CD4-positive, alpha-beta T cell treated with Interleukin-15 for 4 hours (primary cell): ENCODE measurements around the gene FARS2.

Experiments
- DNase-seq: peaks from one replicate; pipeline ENCODE4 v3.0.0-alpha.2; 2020; ENCODE audit warnings: low spot score

FARS2 gene

GRCh38 chr6:5587648-5588047 lies 326.3 kb downstream of the FARS2 start:
- DNase-seq: no peak

DNA sequence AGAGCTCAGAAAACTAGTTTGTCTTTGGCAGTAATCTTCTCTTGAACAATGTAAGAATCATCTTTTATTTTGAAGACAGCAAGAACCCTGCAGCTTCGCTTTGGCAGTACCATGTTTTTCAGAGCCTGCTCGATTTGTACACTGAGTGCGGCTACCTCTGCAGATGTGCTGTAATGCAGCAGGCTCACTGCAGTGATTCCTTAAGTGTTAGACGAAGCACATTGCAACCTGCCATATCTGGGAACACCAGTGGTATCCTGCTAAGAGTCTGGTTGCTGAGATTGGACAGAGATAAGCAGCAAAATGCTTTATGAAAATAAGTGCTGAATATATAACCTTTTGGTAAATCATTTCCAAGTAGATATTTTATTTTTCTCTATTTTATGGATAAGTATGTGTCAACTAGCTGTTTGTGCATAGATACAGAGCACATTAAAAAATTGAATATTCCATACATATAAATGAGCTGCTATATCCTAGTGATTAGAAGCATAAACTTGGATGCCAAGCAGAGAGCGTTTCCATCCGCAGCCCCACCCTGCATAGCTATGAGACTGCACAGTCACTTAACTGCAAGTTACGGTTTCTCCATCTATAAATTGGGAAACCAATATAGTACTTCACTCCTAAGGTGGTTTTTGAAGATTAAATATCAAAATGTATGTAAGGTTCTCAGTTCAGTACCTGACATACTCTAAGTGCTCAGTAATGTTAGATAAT lies 328.3 kb downstream of the FARS2 start:
- no peak for DNase-seq

DNA sequence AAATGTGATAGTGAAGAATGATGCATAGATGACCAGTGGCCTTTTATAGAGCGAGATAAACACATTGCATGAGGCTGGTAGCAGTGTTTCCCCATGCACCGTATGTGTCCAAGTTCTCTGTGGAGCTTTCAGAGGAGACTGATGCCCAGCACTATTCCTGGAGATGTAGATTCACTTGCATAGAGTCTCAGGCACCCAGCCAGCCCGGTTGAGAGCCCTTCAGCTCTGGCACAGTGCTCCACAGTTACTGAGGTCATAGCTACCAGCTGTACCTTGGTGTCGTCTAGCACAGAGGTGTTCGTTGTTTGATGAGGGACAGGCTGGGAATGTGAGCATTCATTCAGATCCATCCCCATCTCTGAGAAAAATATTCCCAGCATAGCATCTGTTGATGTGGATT lies 328.9 kb downstream of the FARS2 start:
- no peak for DNase-seq

GRCh38 chr6:5592886-5593519 lies 331.7 kb downstream of the FARS2 start:
- DNase-seq: no peak

DNA sequence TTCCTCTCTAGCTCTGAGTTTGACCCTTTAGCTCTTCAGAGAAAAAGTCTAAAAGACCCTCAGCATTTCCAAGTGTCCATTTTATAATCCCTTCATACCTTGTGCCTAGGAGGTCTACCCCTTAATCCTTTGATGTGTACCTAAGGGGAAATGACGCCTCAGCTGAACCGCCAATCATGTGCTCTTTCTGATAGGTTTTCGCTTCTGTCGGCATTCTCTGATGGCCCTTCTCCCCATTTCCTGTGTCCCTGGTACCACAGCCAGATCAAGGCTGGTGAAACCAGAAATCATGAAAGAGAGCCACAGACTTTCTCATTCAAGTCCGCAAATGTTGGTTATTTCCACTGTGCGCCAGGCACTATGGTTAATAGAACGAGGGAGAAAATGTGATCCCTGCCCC lies 333.9 kb downstream of the FARS2 start:
- no peak for DNase-seq

DNA sequence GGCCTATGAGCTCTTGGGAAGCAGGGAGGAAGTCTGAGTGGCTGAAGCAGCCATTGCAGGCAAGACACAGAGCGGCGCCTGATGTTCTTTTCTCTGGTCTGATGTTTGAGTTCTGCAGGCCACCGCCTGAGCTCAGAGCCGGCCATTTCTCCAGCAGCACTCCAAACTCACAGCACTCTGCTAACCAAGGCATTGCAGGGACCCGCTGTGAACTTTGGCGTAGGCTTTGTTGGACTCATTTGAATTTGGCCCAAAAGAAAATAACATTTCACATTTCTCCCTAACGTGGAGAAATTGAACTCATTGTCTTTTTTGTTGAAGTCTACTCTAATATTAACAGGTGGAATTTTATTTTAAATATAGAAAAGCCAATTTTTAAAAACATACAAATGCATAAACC lies 336.1 kb downstream of the FARS2 start:
- DNase-seq: no peak

GRCh38 chr6:5598123-5598522 lies 336.8 kb downstream of the FARS2 start:
- DNase-seq: no peak

- no peak for DNase-seq
These were observed 337.8 kb downstream of the FARS2 start for GRCh38 chr6:5599127-5599526.

DNA sequence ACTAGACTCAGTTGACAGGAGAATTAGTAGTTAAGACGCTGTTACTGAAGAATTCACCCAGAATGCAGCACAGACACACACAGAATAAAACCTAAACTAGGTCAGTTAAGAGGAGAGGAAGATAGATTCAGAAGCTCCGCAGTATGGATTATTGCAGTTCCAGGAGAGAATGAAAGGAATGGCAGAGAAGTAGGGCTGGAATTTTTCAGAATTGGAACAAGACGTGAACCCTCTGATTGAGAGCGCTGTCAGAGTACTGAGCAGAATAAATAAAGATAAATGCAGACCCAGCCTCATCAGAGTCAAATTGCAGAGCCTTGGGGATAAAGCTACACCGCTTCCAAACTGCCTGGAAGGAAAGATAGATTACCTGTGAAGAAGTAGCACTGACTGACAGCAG lies 344.6 kb downstream of the FARS2 start:
- DNase-seq: no peak

DNA sequence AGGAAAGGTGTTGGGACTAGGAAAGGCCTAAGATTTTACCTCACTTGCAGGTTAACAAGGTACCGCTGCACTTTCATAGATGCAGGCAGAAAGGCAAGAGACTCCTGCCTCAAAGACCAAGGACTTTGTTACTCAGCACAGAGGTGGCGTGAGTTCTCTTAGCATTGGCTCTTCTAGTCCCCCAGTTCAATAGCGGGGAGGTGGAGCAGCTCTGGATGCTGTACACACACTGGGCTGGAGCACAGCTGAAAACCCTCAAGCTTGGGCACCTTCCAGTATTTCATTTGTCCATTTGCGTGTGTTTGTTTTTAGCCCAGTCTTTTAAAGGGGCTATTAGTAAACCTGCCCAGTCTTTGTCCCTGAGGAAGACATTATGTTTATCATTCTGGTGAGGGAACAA lies 345.2 kb downstream of the FARS2 start:
- DNase-seq: no peak

- no peak for DNase-seq
These were observed 349.3 kb downstream of the FARS2 start for GRCh38 chr6:5610640-5611039.

DNA sequence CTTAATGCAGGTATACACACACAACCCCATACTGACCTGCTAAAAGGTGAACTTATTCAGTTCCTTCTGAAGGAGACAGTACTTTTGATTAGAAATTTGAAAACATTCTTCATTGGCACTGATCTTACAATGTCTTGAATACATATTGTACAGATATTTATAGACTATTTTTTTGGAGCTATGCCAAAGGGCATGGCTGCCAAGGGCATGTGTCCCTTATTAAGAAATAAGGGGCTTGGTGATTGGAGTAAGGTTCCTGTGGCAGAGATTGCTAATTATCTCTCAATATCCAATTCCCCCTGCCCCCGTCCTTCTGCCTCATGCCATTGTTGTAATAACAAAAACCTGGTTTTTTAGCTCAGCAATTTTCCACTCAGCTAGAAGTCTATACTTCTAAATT lies 355.9 kb downstream of the FARS2 start:
- no peak for DNase-seq

GRCh38 chr6:5619249-5619648 lies 357.9 kb downstream of the FARS2 start:
- peak; percentile 28 for DNase-seq

DNA sequence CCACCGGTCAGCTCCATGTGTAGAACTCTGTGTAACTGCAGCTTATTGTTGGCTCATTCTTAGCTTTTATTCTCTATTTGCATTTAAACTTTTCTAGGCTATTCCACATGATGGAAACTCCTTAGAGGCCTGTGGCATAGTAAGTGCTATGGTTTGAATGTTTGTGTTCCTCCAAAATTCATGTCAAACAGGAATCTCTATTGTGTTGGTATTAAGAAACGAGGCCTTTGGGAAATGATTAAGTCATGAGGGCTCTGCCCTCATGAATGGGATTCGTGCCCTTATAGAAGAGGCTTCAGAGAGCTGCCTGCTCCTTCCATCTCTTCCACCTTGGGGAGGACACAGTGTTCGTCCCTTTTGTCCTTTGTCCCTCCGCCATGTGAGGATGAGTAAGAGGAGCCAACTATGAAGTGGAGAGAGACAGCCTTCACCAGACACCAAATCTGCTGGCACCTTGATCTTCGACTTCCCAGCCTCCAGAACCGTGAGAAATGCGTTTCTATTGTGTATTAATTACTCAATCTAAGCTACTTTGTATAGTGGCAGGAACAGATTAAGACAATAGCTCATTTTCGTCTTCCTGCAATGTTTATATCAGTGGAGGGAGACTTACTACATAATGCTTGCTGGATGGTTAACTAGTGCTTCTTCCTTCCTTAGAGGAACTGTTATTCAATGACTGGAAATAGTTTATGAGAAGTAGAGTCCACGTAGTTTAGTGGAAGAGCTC lies 361.1 kb downstream of the FARS2 start:
- no peak for DNase-seq

DNA sequence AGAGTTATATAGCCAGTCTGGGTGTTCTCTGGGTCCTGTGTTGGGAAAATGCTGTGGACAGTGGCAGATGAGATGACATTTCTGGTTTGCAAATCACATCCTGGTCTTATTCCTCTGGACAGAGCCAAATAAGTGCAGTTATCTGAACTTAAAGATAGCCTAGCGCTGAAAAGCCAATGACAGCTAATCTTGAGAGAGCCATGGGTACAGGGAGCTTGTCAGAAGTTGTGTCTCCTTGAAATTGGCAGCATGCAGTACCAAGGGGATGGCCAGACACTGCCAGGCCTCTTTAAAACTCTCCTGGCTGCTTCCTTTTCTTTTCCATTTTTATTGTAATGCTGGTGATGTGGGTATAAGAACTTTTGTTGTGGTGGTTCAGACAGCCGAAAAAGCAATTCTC lies 362.5 kb downstream of the FARS2 start:
- no peak for DNase-seq

- DNase-seq: no peak
These were observed 362.9 kb downstream of the FARS2 start for GRCh38 chr6:5624256-5624655.

DNA sequence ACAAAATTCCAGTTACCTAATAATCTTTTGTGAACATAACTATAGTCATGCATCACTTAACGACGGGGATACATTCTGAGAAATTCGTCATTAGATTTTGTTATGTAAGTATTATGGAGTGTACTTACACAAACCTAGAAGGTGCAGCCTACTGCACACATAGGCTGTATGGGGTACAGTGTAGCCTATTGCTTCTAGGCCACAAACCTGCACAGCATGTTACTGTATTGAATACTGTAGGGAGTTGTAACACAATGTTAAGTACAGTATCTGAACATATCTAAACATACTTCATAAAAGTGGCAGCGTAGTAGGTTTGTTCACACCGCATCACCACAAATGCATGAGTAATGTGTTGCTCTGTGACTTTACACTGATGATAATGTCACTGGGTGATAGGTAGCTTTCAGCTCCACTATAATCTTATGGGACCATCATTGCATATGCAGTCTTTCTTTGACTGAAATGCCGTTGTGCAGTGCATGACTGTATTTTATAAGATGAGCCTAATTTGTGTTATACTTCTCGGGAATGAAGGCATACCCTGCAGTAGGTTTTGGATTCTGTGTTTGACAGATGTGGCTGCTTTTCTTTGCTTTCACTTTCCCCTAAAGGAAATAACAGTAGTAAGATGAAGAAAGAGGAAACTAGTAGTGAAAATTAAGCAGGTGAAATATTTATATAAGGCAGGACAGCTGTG lies 365.6 kb downstream of the FARS2 start:
- peak; percentile 13 for DNase-seq

DNA sequence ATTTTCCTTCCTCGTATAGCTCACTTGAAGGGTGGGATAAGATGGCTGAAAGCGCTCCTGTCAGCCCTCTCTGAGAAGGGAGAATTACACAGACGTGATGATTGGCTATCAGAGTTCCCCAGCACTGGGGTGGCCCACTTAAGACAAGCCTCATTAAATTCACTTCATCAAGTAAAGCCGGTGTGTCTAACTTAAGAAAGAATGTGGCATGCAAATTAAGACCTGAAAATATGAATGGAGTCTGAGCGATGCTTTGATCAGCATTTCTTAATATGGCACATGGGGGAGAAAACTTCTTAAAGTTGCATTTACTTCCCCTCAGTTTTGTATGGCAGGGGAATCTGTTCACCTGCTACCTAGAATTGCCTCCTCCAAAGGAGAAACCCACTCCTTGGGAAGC lies 369.3 kb downstream of the FARS2 start:
- no peak for DNase-seq

DNA sequence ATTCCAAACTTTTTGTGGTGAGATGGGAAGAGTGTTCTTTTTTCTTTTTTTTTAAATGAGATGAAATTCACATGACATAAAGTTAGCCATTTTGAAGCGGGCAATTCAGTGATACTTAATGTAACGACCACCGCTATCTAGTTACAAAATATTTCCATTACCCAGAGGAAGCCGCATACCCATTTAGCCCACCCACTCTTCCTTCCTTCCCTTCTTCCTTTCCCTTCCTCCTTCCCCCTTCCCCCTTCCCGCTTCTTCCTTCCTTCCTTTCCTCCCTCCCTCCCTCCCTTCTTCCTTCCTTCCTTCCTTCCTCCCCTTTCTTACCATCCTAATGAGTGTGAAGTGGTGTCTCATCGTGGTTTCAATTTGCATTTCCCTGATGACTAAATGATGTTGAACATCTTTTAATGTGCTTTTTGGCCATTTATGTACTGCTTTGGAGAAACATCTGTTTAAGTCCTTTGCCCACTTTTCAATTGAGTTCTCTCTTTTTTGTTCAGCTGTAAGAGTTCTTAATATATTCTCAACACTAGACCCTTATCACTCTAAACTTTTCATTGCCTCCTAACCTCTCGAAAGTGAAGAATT lies 371.1 kb downstream of the FARS2 start:
- no peak for DNase-seq

GRCh38 chr6:5634525-5634924 lies 373.2 kb downstream of the FARS2 start:
- DNase-seq: no peak

DNA sequence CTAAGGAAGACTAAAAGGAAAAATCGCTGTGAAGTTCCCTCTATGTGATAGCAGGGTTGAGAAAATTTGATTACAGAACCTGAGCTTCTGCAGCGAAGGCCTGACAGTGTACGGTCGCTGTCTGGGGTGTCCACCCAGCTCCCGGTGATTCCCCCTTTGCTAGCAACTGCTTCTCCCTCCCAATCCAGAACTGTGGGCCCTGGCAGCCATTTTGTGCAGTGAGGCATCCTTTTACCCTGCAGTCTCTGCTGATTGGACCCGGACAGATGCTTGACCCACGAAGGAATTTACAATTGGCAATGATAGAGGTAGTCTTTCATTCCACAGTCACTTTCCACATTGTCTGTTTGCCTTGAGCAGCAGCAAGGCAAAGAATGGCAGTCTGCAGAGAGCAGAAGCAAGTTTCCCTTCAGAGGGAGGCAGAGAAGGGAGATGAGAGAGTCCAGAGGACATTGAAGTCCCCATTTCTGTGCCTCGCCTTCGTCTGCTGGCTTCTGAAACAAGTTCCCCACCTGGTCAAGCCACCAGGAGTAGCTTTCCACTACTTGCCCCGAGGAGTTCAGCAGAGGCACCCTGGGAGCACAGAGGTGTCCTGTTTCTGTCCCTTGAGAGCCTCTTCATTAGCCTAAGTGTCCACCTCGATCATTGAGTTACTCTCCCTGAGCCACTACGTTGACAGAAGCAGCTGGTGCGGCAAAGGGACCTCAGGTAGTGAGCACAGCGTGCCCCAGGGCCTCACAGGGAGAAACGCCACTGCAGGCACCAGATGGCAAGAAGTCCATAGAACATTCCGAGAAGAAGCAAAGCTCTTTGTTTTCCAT lies 375.1 kb downstream of the FARS2 start:
- no peak for DNase-seq

- no peak for DNase-seq
These were observed 376.4 kb downstream of the FARS2 start for GRCh38 chr6:5637714-5638113.
